A549 (cell line): ENCODE data around the gene BAHCC1. TPM values are rescaled to one million over a fixed set of nuclear protein-coding genes. Genes with fewer than 3 reads are reported as not detected.

Source experiments
- ATAC-seq, 2 experiments: fragments of 200-7000 bp in 1 of 2; fragments of >200 bp in 1 of 2; cut with Nextera tagmentation in 1 of 2; cut with Tn5 transposase in 1 of 2; 3 replicates each; pipeline versions ENCODE4 v1.8.0 to v1.9.1; 2018 to 2020; ENCODE audit warnings: mild to moderate bottlenecking in 1 of 2, moderate library complexity in 1 of 2
- CTCF ChIA-PET: fragments of 300-600 bp; sonication (Branson Sonifier 250); formaldehyde crosslinking; extraction: SDS; loops from one replicate; lab custom pipeline; 2021; ENCODE audit warnings: antibody characterized with exemption, inconsistent platforms; lab: Yijun Ruan, JAX
- POLR2A ChIA-PET: fragments of 350-600 bp; formaldehyde crosslinking; extraction: SDS; loops from one replicate; lab custom pipeline; 2021; ENCODE audit warnings: antibody characterized with exemption, inconsistent platforms; lab: Yijun Ruan, JAX
- DNase-seq, 2 experiments: peaks; one replicate each; pipeline versions ENCODE4 v3.0.0 to v3.0.0-alpha.2; 2011 to 2016; ENCODE audit warnings: low read depth in 1 of 2, low spot score in 1 of 2
- FAIRE-seq: peaks from 2 replicates; lab custom pipeline; 2011; peaks lifted over from hg19 to GRCh38; lab: Jason Lieb, UNC
- H3K27ac ChIP-seq, 2 experiments: fragments of >200 bp; sonication (Bioruptor Twin); formaldehyde crosslinking; 3 replicates each; pipeline ENCODE4 v1.5.1; 2016 to 2017
- H3K4me1 ChIP-seq: fragments of >200 bp; sonication (Bioruptor Twin); formaldehyde crosslinking; 3 replicates; pipeline ENCODE4 v1.6.1; 2016
- H3K4me2 ChIP-seq: fragments of >200 bp; sonication (Bioruptor Twin); formaldehyde crosslinking; 3 replicates; pipeline ENCODE4 v1.6.1; 2016
- H3K4me3 ChIP-seq: fragments of >200 bp; sonication (Bioruptor Twin); formaldehyde crosslinking; 3 replicates; pipeline ENCODE4 v1.5.1; 2016
- H3K9me3 ChIP-seq: fragments of >200 bp; sonication (Bioruptor Twin); formaldehyde crosslinking; 3 replicates; pipeline ENCODE4 v1.6.1; 2016
- ATOH8 ChIP-seq: fragments of 250-450 bp; sonication (Bioruptor Pico); IDR thresholded peaks from 2 replicates; pipeline ENCODE4 v1.5.0; 2020; ENCODE audit warnings: low read depth, mild to moderate bottlenecking, moderate library complexity
- BHLHE40 ChIP-seq: IDR thresholded peaks from 2 replicates; pipeline ENCODE4 v1.6.1; 2012; ENCODE audit warnings: low read depth, low read length, inconsistent platforms
- CBX2 ChIP-seq: fragments of 200-600 bp; sonication (generic); IDR thresholded peaks from 2 replicates; pipeline ENCODE4 v1.6.1; 2016; ENCODE audit warnings: low read depth, mild to moderate bottlenecking, borderline replicate concordance
- CBX8 ChIP-seq: fragments of 200-600 bp; sonication (generic); IDR thresholded peaks from 2 replicates; pipeline ENCODE4 v1.6.1; 2016
- CTCF ChIP-seq: fragments of >200 bp; sonication (Bioruptor Twin); formaldehyde crosslinking; IDR thresholded peaks from 3 replicates; pipeline ENCODE4 v1.5.1; 2016
- E2F6 ChIP-seq: IDR thresholded peaks from 2 replicates; pipeline ENCODE4 v1.6.1; 2012; ENCODE audit warnings: low read depth, borderline replicate concordance
- ELK1 ChIP-seq: fragments of 150-350 bp; IDR thresholded peaks from 2 replicates; pipeline ENCODE4 v1.6.1; 2014; ENCODE audit warnings: low read depth, mild to moderate bottlenecking, low read length
- ESRRA ChIP-seq: fragments of 150-350 bp; IDR thresholded peaks from 2 replicates; pipeline ENCODE4 v1.6.1; 2014; ENCODE audit warnings: mild to moderate bottlenecking, low read length, borderline replicate concordance
- FOSL2 ChIP-seq, 2 experiments: fragments of 450-650 bp in 1 of 2; fragments of >200 bp in 1 of 2; sonication (Bioruptor Twin) in 1 of 2; formaldehyde crosslinking; IDR thresholded peaks; 2 replicates each; pipeline versions ENCODE4 v1.5.0 to v1.6.1; 2016 to 2020; ENCODE audit warnings: mild to moderate bottlenecking in 1 of 2, moderate library complexity in 1 of 2
- HDAC2 ChIP-seq: fragments of 200-600 bp; sonication (generic); IDR thresholded peaks from 2 replicates; pipeline ENCODE4 v1.6.1; 2016
- HES2 ChIP-seq: fragments of >200 bp; sonication (Bioruptor Twin); formaldehyde crosslinking; IDR thresholded peaks from 2 replicates; pipeline ENCODE4 v1.6.1; 2016
- HEYL ChIP-seq: fragments of 250-450 bp; sonication (Bioruptor Pico); IDR thresholded peaks from 2 replicates; pipeline ENCODE4 v1.8.0; 2021; ENCODE audit warnings: mild to moderate bottlenecking, moderate library complexity
- HOXA7 ChIP-seq: fragments of 250-450 bp; sonication (Bioruptor Pico); IDR thresholded peaks from 2 replicates; pipeline ENCODE4 v1.5.0; 2020; ENCODE audit warnings: mild to moderate bottlenecking, moderate library complexity
- HOXB13 ChIP-seq: fragments of 250-450 bp; sonication (Bioruptor Pico); IDR thresholded peaks from 2 replicates; pipeline ENCODE4 v1.5.0; 2020; ENCODE audit warnings: low read depth, mild to moderate bottlenecking, moderate library complexity
- JUNB ChIP-seq: fragments of >200 bp; sonication (Bioruptor Twin); formaldehyde crosslinking; IDR thresholded peaks from 2 replicates; pipeline ENCODE4 v1.6.1; 2016
- KDM1A ChIP-seq: fragments of 200-600 bp; sonication (generic); IDR thresholded peaks from 2 replicates; pipeline ENCODE4 v1.6.1; 2016; ENCODE audit warnings: low read depth, mild to moderate bottlenecking
- KDM5A ChIP-seq: fragments of 200-600 bp; sonication (generic); IDR thresholded peaks from 2 replicates; pipeline ENCODE4 v1.6.1; 2016; ENCODE audit warnings: antibody characterized with exemption, mild to moderate bottlenecking
- MAFK ChIP-seq: fragments of 450-650 bp; IDR thresholded peaks from 2 replicates; pipeline ENCODE4 v1.6.1; 2014; ENCODE audit not compliant: partially characterized antibody
- MAX ChIP-seq: IDR thresholded peaks from 2 replicates; pipeline ENCODE4 v1.6.1; 2012
- NFE2L2 ChIP-seq: fragments of 150-350 bp; conservative IDR thresholded peaks from 2 replicates; pipeline ENCODE4 v1.6.1; 2014; ENCODE audit warnings: low read length
- NPAS2 ChIP-seq: fragments of 250-450 bp; sonication (Bioruptor Pico); IDR thresholded peaks from 2 replicates; pipeline ENCODE4 v1.8.0; 2022; ENCODE audit warnings: mild to moderate bottlenecking, moderate library complexity, borderline replicate concordance
- PHF8 ChIP-seq: fragments of 200-600 bp; sonication (generic); IDR thresholded peaks from 2 replicates; pipeline ENCODE4 v1.6.1; 2016; ENCODE audit warnings: low read depth, mild to moderate bottlenecking, antibody characterized with exemption, moderate library complexity, borderline replicate concordance
- POLR2A ChIP-seq: IDR thresholded peaks from 2 replicates; pipeline ENCODE4 v1.6.1; 2012; ENCODE audit warnings: mild to moderate bottlenecking, low read length
- RFX5 ChIP-seq: fragments of 450-650 bp; IDR thresholded peaks from 2 replicates; pipeline ENCODE4 v1.7.1; 2014; ENCODE audit warnings: antibody characterized with exemption, mild to moderate bottlenecking, moderate library complexity
- SREBF2 ChIP-seq: fragments of 450-650 bp; IDR thresholded peaks from 2 replicates; pipeline ENCODE4 v1.6.1; 2014; ENCODE audit warnings: mild to moderate bottlenecking, moderate library complexity
- TP53 ChIP-seq: fragments of 250-450 bp; sonication (Bioruptor Pico); IDR thresholded peaks from 2 replicates; pipeline ENCODE4 v1.5.0; 2021; ENCODE audit warnings: mild to moderate bottlenecking, moderate library complexity
- WGBS: methylation state at CpG from one replicate; pipeline ENCODE4 v1.1.6; 2017; ENCODE audit errors: missing lambda C conversion rate; 5-methylcytosine and 5-hydroxymethylcytosine counted together
- polyA plus RNA-seq, 4 experiments: library from polyadenylated mRNA; depleted of rRNA in 3 of 4; stranded (reverse); fragments of >200 nt; fragmentation: RNase III in 1 of 4; extraction: RNeasy Plus Mini Kit Qiagen cat#74134 plus additional on column Dnase treatment in 1 of 4; gene quantifications; 2 replicates in 3 of 4; 3 replicates in 1 of 4; pipeline ENCODE4 v1.2.3, GENCODE V29; 2011 to 2017

The BAHCC1 gene
- polyA plus RNA-seq, 2 of the 4 experiments (the other 2 are of a cell fraction), result 2.6 to 5.8 TPM

GRCh38 chr17:81453712-81454111 lies 58.5 kb downstream of the BAHCC1 start:
- Histone ChIP-seq H3K27ac (no peak overlapping the region), H3K4me2 (no peak overlapping the region), H3K4me3 (no peak overlapping the region), H3K9me3 (no peaks in the 10 kb centered on the region), H3K4me1 (no peaks in the 10 kb centered on the region)
- FAIRE-seq (no peak), ATAC-seq (no peak), DNase-seq (no peak)
- TF ChIP-seq CBX8 (no peak), E2F6 (no peak), CBX2 (no peak), BHLHE40 (no peak), FOSL2 (IDR thresholded peaks at IDR 0.05) (no peak), FOSL2 (CRISPR knock-in tag; IDR thresholded peaks at IDR 0.05) (no peak), HOXB13 (CRISPR knock-in tag) (no peak), SREBF2 (no peak), ATOH8 (CRISPR knock-in tag) (no peak), NFE2L2 (no peak), JUNB (no peak), CTCF (no peak), HOXA7 (CRISPR knock-in tag) (no peak), TP53 (CRISPR knock-in tag) (no peak)
- 72% methylated on average over 3 of the region's 7 CpGs for WGBS
- ChIA-PET POLR2A (no interaction called here), CTCF (interaction anchor here (1.0 to 2.3 kb wide), 6 partner anchors 9 to 198 kb away, joined by 3 to 14 read pairs (median 4); no protein-coding TSS in a partner anchor)

GRCh38 chr17:81454473-81454872 lies 59.2 kb downstream of the BAHCC1 start:
- TF ChIP-seq ELK1 (no peak), FOSL2 (IDR thresholded peaks at IDR 0.05) (no peak), FOSL2 (CRISPR knock-in tag; IDR thresholded peaks at IDR 0.05) (no peak), CTCF (no peak), HDAC2 (no peak), POLR2A (no peak), MAX (no peak), HOXA7 (CRISPR knock-in tag) (no peak), PHF8 (no peak), ESRRA (no peak), E2F6 (no peak), MAFK (no peak), BHLHE40 (no peak), NPAS2 (CRISPR knock-in tag) (no peak), RFX5 (no peak), HEYL (CRISPR knock-in tag) (no peak), KDM5A (no peak), HES2 (no peak), SREBF2 (no peak), KDM1A (no peak)
- FAIRE-seq (no peak), ATAC-seq (no peak), DNase-seq (no peak)
- Histone ChIP-seq H3K27ac (no peak overlapping the region), H3K4me3 (no peak overlapping the region), H3K9me3 (no peaks in the 10 kb centered on the region), H3K4me1 (no peaks in the 10 kb centered on the region), H3K4me2 (no peak overlapping the region)
- 89% methylated on average over 9 of the region's 13 CpGs for whole genome bisulfite sequencing
- POLR2A ChIA-PET, result no interaction called here
- CTCF ChIA-PET, result interaction anchor here (1.3 to 3.0 kb wide), 3 partner anchors 13 to 18 kb away, joined by 3 to 20 read pairs (median 13); no protein-coding TSS in a partner anchor
